GM23338 (cell line): ENCODE measurements around the gene ZNF717. TPM values are rescaled to one million over a fixed set of nuclear protein-coding genes. Genes with fewer than 3 reads are reported as not detected.

Experiments
- ATAC-seq: fragments of 200-7000 bp; cut with Tn5 transposase; 3 replicates; pipeline ENCODE4 v1.9.1; 2020
- DNase-seq: peaks from one replicate; pipeline ENCODE4 v3.0.0-alpha.2; 2015; ENCODE audit warnings: low spot score
- H2AFZ ChIP-seq: fragments of 200-600 bp; sonication (generic); 2 replicates; pipeline ENCODE4 v1.8.0; 2016; ENCODE audit warnings: antibody characterized with exemption, mild to moderate bottlenecking, moderate library complexity
- H3F3A ChIP-seq: fragments of 200-600 bp; sonication (generic); replicated peaks from 2 replicates; pipeline ENCODE4 v1.8.0; 2017; ENCODE audit warnings: antibody characterized with exemption, mixed run types, low read depth
- H3K27ac ChIP-seq: fragments of 200-600 bp; sonication (generic); 2 replicates; pipeline ENCODE4 v1.6.1; 2016; ENCODE audit warnings: low read depth
- H3K27me3 ChIP-seq: fragments of 200-600 bp; sonication (generic); 2 replicates; pipeline ENCODE4 v1.8.0; 2016; ENCODE audit warnings: mild to moderate bottlenecking, mixed run types, moderate library complexity; ENCODE audit not compliant: insufficient read depth
- H3K36me3 ChIP-seq: fragments of 200-600 bp; sonication (generic); 2 replicates; pipeline ENCODE4 v1.8.0; 2016; ENCODE audit warnings: mild to moderate bottlenecking; ENCODE audit not compliant: insufficient read depth
- H3K4me1 ChIP-seq: fragments of 200-600 bp; sonication (generic); 2 replicates; pipeline ENCODE4 v1.8.0; 2016; ENCODE audit warnings: mild to moderate bottlenecking, moderate library complexity; ENCODE audit not compliant: insufficient read depth
- H3K4me2 ChIP-seq: fragments of 200-600 bp; sonication (generic); 2 replicates; pipeline ENCODE4 v1.7.1; 2017; ENCODE audit warnings: mixed run types
- H3K4me3 ChIP-seq: fragments of 200-600 bp; sonication (generic); 2 replicates; pipeline ENCODE4 v1.6.1; 2016; ENCODE audit warnings: mixed run types
- H3K79me2 ChIP-seq: fragments of 200-600 bp; sonication (generic); replicated peaks from 2 replicates; pipeline ENCODE4 v1.8.0; 2017; ENCODE audit warnings: mild to moderate bottlenecking; ENCODE audit not compliant: insufficient read depth
- H3K9me2 ChIP-seq: fragments of 200-600 bp; sonication (generic); 2 replicates; pipeline ENCODE4 v1.8.0; 2017; ENCODE audit not compliant: insufficient read depth
- H4K20me1 ChIP-seq: fragments of 200-600 bp; sonication (generic); replicated peaks from 2 replicates; pipeline ENCODE4 v1.8.0; 2017; ENCODE audit warnings: mild to moderate bottlenecking; ENCODE audit not compliant: insufficient read depth
- H3K27ac Mint-ChIP-seq: 2 replicates; pipeline ENCODE4 v1.8.0; 2020; ENCODE audit warnings: inconsistent platforms, mild to moderate bottlenecking, moderate library complexity, mixed read lengths
- H3K27me3 Mint-ChIP-seq: 3 replicates; pipeline ENCODE4 v1.8.0; 2022; ENCODE audit warnings: low read depth, mild to moderate bottlenecking, moderate library complexity, mixed read lengths, inconsistent platforms; ENCODE audit not compliant: insufficient read depth, poor library complexity
- H3K36me3 Mint-ChIP-seq: 3 replicates; pipeline ENCODE4 v1.8.0; 2021; ENCODE audit warnings: low read depth, mild to moderate bottlenecking, inconsistent platforms, moderate library complexity, mixed read lengths
- H3K4me1 Mint-ChIP-seq: 3 replicates; pipeline ENCODE4 v1.8.0; 2020; ENCODE audit warnings: mild to moderate bottlenecking, inconsistent platforms, mixed read lengths
- H3K4me3 Mint-ChIP-seq: 3 replicates; pipeline ENCODE4 v1.8.0; 2021; ENCODE audit warnings: moderate library complexity, mild to moderate bottlenecking, inconsistent platforms, mixed read lengths
- H3K9me3 Mint-ChIP-seq: 3 replicates; pipeline ENCODE4 v1.8.0; 2020; ENCODE audit warnings: moderate library complexity, mild to moderate bottlenecking, inconsistent platforms, mixed read lengths
- CREB1 ChIP-seq: fragments of 250-450 bp; sonication (Bioruptor Pico); IDR thresholded peaks from 2 replicates; pipeline ENCODE4 v1.5.0; 2020; ENCODE audit warnings: low read depth, mild to moderate bottlenecking, moderate library complexity
- EZH2 ChIP-seq: fragments of 200-600 bp; sonication (generic); IDR thresholded peaks from one replicate; pipeline ENCODE4 v1.8.0; 2017; ENCODE audit warnings: antibody characterized with exemption, mild to moderate bottlenecking, low read depth; ENCODE audit not compliant: unreplicated experiment
- EZH2phosphoT487 ChIP-seq: fragments of 200-600 bp; sonication (generic); IDR thresholded peaks from one replicate; pipeline ENCODE4 v1.8.1; 2018; ENCODE audit warnings: antibody characterized with exemption; ENCODE audit not compliant: unreplicated experiment
- JUNB ChIP-seq: IDR thresholded peaks from one replicate; pipeline ENCODE4 v1.6.1; 2016; ENCODE audit warnings: antibody characterized with exemption; ENCODE audit not compliant: unreplicated experiment
- NANOG ChIP-seq: IDR thresholded peaks from 2 replicates; pipeline ENCODE4 v1.6.1; 2016; ENCODE audit warnings: antibody characterized with exemption, borderline replicate concordance
- POLR2AphosphoS5 ChIP-seq: IDR thresholded peaks from 2 replicates; pipeline ENCODE4 v1.6.1; 2016; ENCODE audit warnings: antibody characterized with exemption, low read depth
- STAT1 ChIP-seq: IDR thresholded peaks from one replicate; pipeline ENCODE4 v1.6.1; 2016; ENCODE audit warnings: antibody characterized with exemption; ENCODE audit not compliant: unreplicated experiment
- ZNF114 ChIP-seq: fragments of 250-450 bp; sonication (Bioruptor Pico); IDR thresholded peaks from 2 replicates; pipeline ENCODE4 v1.5.0; 2020; ENCODE audit warnings: mild to moderate bottlenecking, moderate library complexity
- ZNF331 ChIP-seq: fragments of 250-450 bp; sonication (Bioruptor Pico); IDR thresholded peaks from 2 replicates; pipeline ENCODE4 v1.5.0; 2020; ENCODE audit warnings: low read depth, mild to moderate bottlenecking, moderate library complexity
- polyA plus RNA-seq: library from polyadenylated mRNA; unstranded; fragments of >200 nt; fragmentation: Nextera tagmentation; extraction: Ambion mirVana; gene quantifications from 2 replicates; pipeline ENCODE4 v1.2.1, GENCODE V29; 2016
- total RNA-seq: library from RNA; depleted of rRNA; stranded (reverse); fragments of >200 nt; shearing (Covaris generic); gene quantifications from 2 replicates; pipeline ENCODE4 v1.2.3, GENCODE V29; 2014
- TF ChIP-seq, protein P1 (sequence below): IDR thresholded peaks from one replicate; pipeline ENCODE4 v1.6.1; 2018; ENCODE audit warnings: antibody characterized with exemption; ENCODE audit not compliant: unreplicated experiment
- TF ChIP-seq, protein P2 (sequence below): IDR thresholded peaks from 2 replicates; pipeline ENCODE4 v1.6.1; 2016; ENCODE audit warnings: antibody characterized with exemption
- TF ChIP-seq, protein P3 (sequence below), 2 experiments: fragments of 200-600 bp in 1 of 2; sonication (generic) in 1 of 2; conservative IDR thresholded peaks; 2 replicates each; pipeline versions ENCODE4 v1.5.1 to v1.6.1; 2016 to 2017; ENCODE audit warnings: antibody characterized with exemption in 2 of 2, low read depth in 2 of 2, mild to moderate bottlenecking in 2 of 2, moderate library complexity in 1 of 2
- TF ChIP-seq, protein P4 (sequence below): fragments of 250-450 bp; sonication (Bioruptor Pico); IDR thresholded peaks from 2 replicates; pipeline ENCODE4 v1.5.0; 2020; ENCODE audit warnings: mild to moderate bottlenecking, moderate library complexity

The ZNF717 gene
- total and polyA plus RNA-seq, 2 experiments from 2014 or later = 7.7 to 15.3 TPM

DNA sequence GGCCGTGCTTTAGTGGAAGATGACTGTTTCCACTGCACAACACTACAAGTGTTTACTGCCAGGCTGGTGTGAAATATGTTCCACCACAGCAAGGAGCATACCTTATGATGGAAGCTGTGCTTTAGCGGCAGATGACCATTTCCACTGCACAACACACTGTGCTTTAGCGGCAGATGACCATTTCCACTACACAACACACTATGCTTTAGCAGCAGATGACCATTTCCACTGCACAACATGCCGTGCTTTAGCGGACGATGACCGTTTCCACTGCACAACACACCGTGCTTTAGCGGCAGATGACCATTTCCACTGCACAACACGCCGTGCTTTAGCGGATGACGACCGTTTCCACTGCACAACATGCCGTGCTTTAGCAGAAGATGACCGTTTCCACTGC is 2.8 kb downstream of the ZNF717 start:
- no peaks in the 10 kb centered on the region; the same call in 1 of the 2 replicates for H3K36me3 ChIP-seq
- no peaks in the 10 kb centered on the region for H4K20me1 ChIP-seq
- H3K27me3 ChIP-seq = no peaks in the 10 kb centered on the region
- ATAC-seq (no peak), DNase-seq (no peak)
- H3K9me2 ChIP-seq = no peaks in the 10 kb centered on the region
- no peak for TF ChIP-seq NANOG
- TF ChIP-seq, protein P1, sequence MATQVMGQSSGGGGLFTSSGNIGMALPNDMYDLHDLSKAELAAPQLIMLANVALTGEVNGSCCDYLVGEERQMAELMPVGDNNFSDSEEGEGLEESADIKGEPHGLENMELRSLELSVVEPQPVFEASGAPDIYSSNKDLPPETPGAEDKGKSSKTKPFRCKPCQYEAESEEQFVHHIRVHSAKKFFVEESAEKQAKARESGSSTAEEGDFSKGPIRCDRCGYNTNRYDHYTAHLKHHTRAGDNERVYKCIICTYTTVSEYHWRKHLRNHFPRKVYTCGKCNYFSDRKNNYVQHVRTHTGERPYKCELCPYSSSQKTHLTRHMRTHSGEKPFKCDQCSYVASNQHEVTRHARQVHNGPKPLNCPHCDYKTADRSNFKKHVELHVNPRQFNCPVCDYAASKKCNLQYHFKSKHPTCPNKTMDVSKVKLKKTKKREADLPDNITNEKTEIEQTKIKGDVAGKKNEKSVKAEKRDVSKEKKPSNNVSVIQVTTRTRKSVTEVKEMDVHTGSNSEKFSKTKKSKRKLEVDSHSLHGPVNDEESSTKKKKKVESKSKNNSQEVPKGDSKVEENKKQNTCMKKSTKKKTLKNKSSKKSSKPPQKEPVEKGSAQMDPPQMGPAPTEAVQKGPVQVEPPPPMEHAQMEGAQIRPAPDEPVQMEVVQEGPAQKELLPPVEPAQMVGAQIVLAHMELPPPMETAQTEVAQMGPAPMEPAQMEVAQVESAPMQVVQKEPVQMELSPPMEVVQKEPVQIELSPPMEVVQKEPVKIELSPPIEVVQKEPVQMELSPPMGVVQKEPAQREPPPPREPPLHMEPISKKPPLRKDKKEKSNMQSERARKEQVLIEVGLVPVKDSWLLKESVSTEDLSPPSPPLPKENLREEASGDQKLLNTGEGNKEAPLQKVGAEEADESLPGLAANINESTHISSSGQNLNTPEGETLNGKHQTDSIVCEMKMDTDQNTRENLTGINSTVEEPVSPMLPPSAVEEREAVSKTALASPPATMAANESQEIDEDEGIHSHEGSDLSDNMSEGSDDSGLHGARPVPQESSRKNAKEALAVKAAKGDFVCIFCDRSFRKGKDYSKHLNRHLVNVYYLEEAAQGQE = no peak
- TF ChIP-seq EZH2 = no peak
- TF ChIP-seq, protein P2, sequence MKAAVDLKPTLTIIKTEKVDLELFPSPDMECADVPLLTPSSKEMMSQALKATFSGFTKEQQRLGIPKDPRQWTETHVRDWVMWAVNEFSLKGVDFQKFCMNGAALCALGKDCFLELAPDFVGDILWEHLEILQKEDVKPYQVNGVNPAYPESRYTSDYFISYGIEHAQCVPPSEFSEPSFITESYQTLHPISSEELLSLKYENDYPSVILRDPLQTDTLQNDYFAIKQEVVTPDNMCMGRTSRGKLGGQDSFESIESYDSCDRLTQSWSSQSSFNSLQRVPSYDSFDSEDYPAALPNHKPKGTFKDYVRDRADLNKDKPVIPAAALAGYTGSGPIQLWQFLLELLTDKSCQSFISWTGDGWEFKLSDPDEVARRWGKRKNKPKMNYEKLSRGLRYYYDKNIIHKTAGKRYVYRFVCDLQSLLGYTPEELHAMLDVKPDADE = no peak
- no peak for TF ChIP-seq CREB1 (CRISPR knock-in tag)
- TF ChIP-seq JUNB = no peak
- TF ChIP-seq, protein P3, sequence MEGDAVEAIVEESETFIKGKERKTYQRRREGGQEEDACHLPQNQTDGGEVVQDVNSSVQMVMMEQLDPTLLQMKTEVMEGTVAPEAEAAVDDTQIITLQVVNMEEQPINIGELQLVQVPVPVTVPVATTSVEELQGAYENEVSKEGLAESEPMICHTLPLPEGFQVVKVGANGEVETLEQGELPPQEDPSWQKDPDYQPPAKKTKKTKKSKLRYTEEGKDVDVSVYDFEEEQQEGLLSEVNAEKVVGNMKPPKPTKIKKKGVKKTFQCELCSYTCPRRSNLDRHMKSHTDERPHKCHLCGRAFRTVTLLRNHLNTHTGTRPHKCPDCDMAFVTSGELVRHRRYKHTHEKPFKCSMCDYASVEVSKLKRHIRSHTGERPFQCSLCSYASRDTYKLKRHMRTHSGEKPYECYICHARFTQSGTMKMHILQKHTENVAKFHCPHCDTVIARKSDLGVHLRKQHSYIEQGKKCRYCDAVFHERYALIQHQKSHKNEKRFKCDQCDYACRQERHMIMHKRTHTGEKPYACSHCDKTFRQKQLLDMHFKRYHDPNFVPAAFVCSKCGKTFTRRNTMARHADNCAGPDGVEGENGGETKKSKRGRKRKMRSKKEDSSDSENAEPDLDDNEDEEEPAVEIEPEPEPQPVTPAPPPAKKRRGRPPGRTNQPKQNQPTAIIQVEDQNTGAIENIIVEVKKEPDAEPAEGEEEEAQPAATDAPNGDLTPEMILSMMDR (conservative IDR thresholded peaks at IDR 0.05; ENCODE audit: low read depth in 2 of 2) = no peak
- no peak for TF ChIP-seq ZNF114
- TF ChIP-seq POLR2AphosphoS5 = no peak
- TF ChIP-seq ZNF331 (CRISPR knock-in tag) = no peak
- TF ChIP-seq, protein P4, sequence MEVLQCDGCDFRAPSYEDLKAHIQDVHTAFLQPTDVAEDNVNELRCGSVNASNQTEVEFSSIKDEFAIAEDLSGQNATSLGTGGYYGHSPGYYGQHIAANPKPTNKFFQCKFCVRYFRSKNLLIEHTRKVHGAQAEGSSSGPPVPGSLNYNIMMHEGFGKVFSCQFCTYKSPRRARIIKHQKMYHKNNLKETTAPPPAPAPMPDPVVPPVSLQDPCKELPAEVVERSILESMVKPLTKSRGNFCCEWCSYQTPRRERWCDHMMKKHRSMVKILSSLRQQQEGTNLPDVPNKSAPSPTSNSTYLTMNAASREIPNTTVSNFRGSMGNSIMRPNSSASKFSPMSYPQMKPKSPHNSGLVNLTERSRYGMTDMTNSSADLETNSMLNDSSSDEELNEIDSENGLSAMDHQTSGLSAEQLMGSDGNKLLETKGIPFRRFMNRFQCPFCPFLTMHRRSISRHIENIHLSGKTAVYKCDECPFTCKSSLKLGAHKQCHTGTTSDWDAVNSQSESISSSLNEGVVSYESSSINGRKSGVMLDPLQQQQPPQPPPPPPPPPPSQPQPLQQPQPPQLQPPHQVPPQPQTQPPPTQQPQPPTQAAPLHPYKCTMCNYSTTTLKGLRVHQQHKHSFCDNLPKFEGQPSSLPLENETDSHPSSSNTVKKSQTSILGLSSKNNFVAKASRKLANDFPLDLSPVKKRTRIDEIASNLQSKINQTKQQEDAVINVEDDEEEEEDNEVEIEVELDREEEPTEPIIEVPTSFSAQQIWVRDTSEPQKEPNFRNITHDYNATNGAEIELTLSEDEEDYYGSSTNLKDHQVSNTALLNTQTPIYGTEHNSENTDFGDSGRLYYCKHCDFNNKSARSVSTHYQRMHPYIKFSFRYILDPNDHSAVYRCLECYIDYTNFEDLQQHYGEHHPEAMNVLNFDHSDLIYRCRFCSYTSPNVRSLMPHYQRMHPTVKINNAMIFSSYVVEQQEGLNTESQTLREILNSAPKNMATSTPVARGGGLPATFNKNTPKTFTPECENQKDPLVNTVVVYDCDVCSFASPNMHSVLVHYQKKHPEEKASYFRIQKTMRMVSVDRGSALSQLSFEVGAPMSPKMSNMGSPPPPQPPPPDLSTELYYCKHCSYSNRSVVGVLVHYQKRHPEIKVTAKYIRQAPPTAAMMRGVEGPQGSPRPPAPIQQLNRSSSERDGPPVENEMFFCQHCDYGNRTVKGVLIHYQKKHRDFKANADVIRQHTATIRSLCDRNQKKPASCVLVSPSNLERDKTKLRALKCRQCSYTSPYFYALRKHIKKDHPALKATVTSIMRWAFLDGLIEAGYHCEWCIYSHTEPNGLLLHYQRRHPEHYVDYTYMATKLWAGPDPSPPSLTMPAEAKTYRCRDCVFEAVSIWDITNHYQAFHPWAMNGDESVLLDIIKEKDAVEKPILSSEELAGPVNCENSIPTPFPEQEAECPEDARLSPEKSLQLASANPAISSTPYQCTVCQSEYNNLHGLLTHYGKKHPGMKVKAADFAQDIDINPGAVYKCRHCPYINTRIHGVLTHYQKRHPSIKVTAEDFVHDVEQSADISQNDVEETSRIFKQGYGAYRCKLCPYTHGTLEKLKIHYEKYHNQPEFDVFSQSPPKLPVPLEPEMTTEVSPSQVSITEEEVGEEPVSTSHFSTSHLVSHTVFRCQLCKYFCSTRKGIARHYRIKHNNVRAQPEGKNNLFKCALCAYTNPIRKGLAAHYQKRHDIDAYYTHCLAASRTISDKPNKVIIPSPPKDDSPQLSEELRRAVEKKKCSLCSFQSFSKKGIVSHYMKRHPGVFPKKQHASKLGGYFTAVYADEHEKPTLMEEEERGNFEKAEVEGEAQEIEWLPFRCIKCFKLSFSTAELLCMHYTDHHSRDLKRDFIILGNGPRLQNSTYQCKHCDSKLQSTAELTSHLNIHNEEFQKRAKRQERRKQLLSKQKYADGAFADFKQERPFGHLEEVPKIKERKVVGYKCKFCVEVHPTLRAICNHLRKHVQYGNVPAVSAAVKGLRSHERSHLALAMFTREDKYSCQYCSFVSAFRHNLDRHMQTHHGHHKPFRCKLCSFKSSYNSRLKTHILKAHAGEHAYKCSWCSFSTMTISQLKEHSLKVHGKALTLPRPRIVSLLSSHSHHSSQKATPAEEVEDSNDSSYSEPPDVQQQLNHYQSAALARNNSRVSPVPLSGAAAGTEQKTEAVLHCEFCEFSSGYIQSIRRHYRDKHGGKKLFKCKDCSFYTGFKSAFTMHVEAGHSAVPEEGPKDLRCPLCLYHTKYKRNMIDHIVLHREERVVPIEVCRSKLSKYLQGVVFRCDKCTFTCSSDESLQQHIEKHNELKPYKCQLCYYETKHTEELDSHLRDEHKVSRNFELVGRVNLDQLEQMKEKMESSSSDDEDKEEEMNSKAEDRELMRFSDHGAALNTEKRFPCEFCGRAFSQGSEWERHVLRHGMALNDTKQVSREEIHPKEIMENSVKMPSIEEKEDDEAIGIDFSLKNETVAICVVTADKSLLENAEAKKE (CRISPR knock-in tag) = no peak
- TF ChIP-seq STAT1 = no peak
- no peak for TF ChIP-seq EZH2phosphoT487
- H3K4me1 Mint-ChIP-seq = peaks cover 4% of the 10 kb centered on the region; the same call in 2 of the 3 replicates
- peaks cover 81% of the 10 kb centered on the region for H3K36me3 Mint-ChIP-seq
- H3K79me2 ChIP-seq = peaks cover 2% of the 10 kb centered on the region; the same call in 1 of the 2 replicates
- no peak overlapping the region for H2AFZ ChIP-seq
- no peak overlapping the region for H3K4me2 ChIP-seq
- peaks cover 7% of the 10 kb centered on the region for H3K27me3 Mint-ChIP-seq
- H3K9me3 Mint-ChIP-seq = peaks cover 85% of the 10 kb centered on the region
- no peak overlapping the region for H3K4me3 ChIP-seq
- H3K27ac Mint-ChIP-seq = no peak overlapping the region
- no peaks in the 10 kb centered on the region for H3K4me1 ChIP-seq
- H3F3A ChIP-seq = no peaks in the 10 kb centered on the region
- H3K4me3 Mint-ChIP-seq = no peak overlapping the region
- H3K27ac ChIP-seq = no peak overlapping the region
